ENCODE results near the gene ERG.

The ERG gene

DNA sequence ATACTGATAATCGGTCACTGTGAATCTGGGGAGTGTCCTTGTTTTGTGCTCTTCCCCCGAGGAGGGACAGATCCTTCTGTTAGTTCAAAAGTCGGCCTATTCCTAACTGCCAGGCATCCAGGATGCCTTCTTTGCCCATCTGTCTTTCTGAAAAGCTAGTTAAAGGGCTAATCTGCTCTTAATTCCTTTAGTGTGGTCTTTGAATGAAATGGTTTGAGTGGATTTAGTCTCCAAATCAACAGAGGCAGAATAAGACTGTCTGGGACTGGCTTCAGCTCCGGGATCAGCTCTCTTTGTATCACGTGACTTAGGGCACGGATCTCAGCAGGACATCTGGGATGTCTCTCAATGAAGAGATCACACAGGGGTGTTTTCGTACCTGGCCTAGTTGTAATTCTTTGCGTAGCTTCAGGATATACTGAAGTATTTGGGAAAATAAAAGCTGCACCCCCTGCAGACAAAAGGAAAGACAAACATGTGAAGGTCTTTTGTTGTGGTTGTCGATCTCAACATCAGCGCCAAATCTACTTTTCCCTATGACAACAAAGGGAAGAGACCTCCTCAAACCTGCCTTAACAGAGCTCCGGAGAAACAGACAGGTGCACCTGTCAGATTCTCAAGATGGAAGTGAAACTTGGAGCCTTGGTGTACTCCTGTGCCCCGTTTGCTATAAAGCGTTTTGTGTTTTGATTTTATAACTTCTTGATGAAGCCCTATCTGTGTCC lies 97.9 kb downstream of the ERG start:
- H3K4me3 Mint-ChIP-seq: no peak overlapping the region
- peaks cover 12% of the 10 kb centered on the region for H3K4me1 Mint-ChIP-seq (ENCODE audit: low read depth)
- no peaks in the 10 kb centered on the region for H3K9me3 Mint-ChIP-seq
- H3K27me3 Mint-ChIP-seq: no peaks in the 10 kb centered on the region
- intact Hi-C loops (cut with micrococcal nuclease): loop anchor here (10.0 kb wide), 1 partner anchor 94 kb away; the partner anchor contains the start of gene ERG
- H3K36me3 Mint-ChIP-seq (ENCODE audit: low read depth): no peaks in the 10 kb centered on the region
- H3K27ac Mint-ChIP-seq: no peak overlapping the region

DNA sequence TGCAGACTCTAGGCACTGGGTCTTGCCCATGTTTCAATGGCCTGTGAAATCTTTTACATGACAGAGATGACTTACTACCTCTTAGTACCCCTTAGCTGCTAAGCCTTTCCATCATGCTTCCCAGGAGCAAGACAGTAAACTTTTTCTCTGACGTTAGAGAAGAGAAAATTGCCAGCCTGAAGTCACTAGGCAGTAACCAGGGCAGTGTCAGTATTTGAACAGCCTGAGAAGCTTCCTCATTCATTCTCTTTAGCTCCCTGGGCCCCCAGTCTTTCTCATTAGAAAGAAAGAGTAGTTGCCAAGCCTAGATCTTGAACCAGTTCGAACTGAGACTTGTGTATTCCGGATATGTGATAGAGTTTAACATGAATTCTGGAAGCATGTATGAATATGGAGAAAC lies 99.2 kb downstream of the ERG start:
- intact Hi-C loops (cut with micrococcal nuclease): no loop called here
- H3K27me3 Mint-ChIP-seq: no peaks in the 10 kb centered on the region
- H3K27ac Mint-ChIP-seq: no peak overlapping the region
- H3K4me1 Mint-ChIP-seq (ENCODE audit: low read depth): peaks cover 2% of the 10 kb centered on the region
- no peaks in the 10 kb centered on the region for H3K9me3 Mint-ChIP-seq
- H3K4me3 Mint-ChIP-seq: no peak overlapping the region
- no peaks in the 10 kb centered on the region for H3K36me3 Mint-ChIP-seq (ENCODE audit: low read depth)

DNA sequence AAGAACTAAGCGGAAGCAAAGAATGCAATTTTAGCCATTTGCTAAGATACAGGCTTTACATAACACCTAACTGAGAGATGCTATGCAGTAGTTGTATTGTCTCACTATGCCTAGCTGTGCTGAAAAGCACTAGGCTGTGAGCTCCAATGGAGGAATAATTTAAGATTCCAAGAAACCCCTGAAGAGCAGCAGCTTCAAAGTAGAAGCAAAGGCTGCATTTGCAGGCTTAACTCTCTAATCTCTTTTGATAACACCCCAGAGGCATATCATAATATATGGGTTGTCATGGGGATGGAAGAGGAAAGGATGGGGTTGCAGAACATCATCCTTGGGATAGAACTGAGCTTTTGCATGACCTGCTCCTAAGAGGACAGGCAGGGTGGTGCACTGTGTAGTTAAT lies 102.0 kb downstream of the ERG start:
- H3K27me3 Mint-ChIP-seq: no peaks in the 10 kb centered on the region
- intact Hi-C loops (cut with micrococcal nuclease): no loop called here
- no peak overlapping the region for H3K4me3 Mint-ChIP-seq
- H3K4me1 Mint-ChIP-seq (ENCODE audit: low read depth): no peaks in the 10 kb centered on the region
- H3K9me3 Mint-ChIP-seq: no peaks in the 10 kb centered on the region
- H3K36me3 Mint-ChIP-seq (ENCODE audit: low read depth): no peaks in the 10 kb centered on the region
- H3K27ac Mint-ChIP-seq: no peak overlapping the region

DNA sequence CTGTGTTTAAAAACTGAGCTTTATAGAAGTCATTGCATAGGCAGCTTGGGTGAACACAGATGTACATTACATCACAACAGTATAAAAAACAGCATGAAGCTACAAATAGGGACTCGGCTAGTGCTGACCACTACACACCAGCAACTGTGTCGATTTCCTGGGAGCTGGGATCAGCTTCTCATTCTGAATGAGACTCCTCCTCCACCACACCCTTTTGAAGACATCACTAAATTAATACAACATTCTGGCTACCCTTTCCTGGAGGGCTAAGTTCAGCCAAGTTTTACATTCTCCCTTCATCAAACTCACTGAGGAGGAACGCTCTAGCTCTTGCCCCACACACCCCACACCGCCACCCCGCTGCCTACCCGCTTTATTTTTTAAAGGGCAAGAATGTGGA lies 102.7 kb downstream of the ERG start:
- Mint-ChIP-seq H3K27ac (no peak overlapping the region), H3K36me3 (ENCODE audit: low read depth) (no peaks in the 10 kb centered on the region), H3K27me3 (no peaks in the 10 kb centered on the region), H3K4me1 (ENCODE audit: low read depth) (no peaks in the 10 kb centered on the region), H3K9me3 (no peaks in the 10 kb centered on the region), H3K4me3 (no peak overlapping the region)
- intact Hi-C loops (cut with micrococcal nuclease): no loop called here

DNA sequence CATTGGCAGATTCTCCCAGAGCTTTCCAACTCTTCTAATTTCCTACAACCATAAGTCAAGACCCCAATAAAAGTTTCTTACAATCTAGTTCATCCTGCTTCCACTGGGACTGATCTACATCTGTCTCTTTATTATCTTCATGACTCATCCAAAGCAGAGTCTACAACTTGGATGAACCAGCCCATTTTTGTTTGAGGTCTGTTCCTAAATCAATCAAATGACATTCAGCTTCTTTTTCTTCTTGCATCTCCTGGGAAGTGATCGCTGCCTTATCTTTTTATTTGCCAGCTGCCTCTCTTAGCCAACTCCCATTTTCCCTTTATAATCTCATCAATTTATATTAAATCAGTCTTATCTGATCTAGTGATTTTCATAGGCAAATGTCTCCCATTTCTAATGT lies 105.6 kb downstream of the ERG start:
- Mint-ChIP-seq H3K36me3 (ENCODE audit: low read depth) (no peaks in the 10 kb centered on the region), H3K4me1 (ENCODE audit: low read depth) (peaks cover 9% of the 10 kb centered on the region)
- intact Hi-C loops (cut with micrococcal nuclease): no loop called here

DNA sequence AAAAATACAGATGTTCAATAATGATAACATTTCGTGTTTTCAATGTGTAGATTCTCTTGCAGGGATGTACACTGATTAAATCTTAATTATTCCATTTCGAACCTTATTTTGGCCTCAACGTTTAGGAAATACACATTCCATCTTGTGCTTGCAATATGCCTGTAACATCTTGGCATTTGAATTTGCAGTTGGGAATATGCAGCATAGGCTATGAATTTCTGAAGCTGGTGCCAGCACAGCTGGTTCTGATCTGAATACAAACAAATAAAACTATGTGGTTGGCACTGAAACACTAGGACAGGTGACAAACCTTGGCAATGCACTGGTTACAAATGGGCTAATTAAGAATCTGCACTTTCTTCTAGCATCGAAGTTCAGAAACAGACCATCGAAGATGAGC lies 108.4 kb downstream of the ERG start:
- intact Hi-C loops (cut with micrococcal nuclease): no loop called here

More for the DNA sequence above, 105.6 kb downstream of the ERG start:
- Mint-ChIP-seq H3K9me3 (no peaks in the 10 kb centered on the region), H3K27ac (no peak overlapping the region), H3K4me3 (no peak overlapping the region), H3K27me3 (no peaks in the 10 kb centered on the region)

DNA sequence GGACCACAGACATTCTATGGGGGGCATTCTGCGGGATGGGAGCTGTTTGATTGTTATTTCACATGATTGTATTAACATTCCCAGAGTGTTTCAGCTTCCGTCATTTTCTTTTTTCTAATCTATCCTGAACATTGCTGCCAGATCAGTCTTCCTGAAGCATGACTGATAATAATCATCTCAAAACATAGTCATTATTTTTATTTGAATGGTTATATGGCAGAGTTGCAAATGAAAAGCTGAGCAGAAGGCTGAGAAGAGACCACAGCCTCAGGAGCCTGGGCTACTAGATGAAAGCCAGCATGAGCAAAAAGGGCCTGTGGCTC lies 109.0 kb downstream of the ERG start:
- Mint-ChIP-seq H3K4me3 (no peak overlapping the region), H3K4me1 (ENCODE audit: low read depth) (peaks cover 21% of the 10 kb centered on the region), H3K27me3 (no peaks in the 10 kb centered on the region), H3K36me3 (ENCODE audit: low read depth) (no peaks in the 10 kb centered on the region), H3K27ac (no peak overlapping the region), H3K9me3 (no peaks in the 10 kb centered on the region)
- intact Hi-C loops (cut with micrococcal nuclease): no loop called here

More for the DNA sequence above, 108.4 kb downstream of the ERG start:
- Mint-ChIP-seq H3K4me1 (ENCODE audit: low read depth) (peaks cover 20% of the 10 kb centered on the region), H3K4me3 (no peak overlapping the region), H3K9me3 (no peaks in the 10 kb centered on the region), H3K27me3 (no peaks in the 10 kb centered on the region), H3K36me3 (ENCODE audit: low read depth) (no peaks in the 10 kb centered on the region), H3K27ac (no peak overlapping the region)

DNA sequence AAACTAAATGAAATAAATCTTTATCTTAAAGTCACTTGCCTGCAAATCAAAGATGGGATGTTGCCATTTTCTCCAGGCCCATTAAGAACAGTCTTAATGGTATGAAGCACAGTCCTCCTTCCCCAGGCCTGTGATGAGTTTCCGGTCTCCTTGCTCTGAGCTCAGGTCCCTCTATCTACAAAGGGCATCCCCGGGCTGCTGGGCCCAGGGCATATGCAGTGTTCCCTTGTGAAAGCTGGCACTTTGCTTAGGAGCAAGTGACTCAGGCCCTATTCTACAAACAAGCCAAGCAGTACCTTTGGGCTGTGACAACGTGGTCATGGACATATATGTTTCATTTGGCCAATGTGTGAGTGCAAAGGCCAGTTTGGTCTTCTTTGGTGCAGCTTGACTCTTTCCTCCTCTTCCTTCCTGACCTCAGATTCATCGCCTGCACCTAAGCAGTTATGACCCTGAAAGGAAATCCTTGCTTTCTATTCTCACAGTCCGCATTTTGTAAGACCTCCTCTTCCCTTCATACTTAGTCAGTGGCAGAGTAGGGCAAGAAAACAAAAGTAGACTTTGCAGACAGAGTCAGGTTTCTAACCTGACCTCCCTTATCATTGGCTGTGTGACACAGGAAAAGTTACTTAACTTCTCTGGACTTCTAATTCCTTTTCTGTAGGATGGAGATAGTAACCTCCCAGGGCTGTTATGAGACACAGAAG lies 109.5 kb downstream of the ERG start:
- no peaks in the 10 kb centered on the region for H3K9me3 Mint-ChIP-seq
- H3K27me3 Mint-ChIP-seq: no peaks in the 10 kb centered on the region
- intact Hi-C loops (cut with micrococcal nuclease): no loop called here
- H3K4me3 Mint-ChIP-seq: no peak overlapping the region
- H3K4me1 Mint-ChIP-seq (ENCODE audit: low read depth): peaks cover 27% of the 10 kb centered on the region
- no peak overlapping the region for H3K27ac Mint-ChIP-seq
- H3K36me3 Mint-ChIP-seq (ENCODE audit: low read depth): no peaks in the 10 kb centered on the region

DNA sequence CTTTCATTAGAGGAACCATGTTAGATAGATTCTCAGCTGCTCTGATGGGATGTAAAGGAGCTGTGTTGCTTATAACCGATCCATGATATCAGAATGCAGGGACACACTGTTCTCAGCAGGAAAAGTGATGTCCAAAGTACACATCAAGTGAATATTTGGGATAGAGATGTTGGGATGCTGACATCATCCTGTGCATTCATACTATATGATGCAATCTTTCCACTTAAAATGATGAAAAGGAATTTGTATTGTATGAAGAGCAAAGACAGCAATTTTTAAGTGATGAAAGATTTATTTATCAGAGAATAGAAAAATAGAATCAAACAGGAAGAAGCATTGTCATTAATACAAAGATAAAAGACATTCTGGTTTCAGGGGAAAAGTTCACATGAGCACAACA lies 110.1 kb downstream of the ERG start:
- Mint-ChIP-seq H3K4me3 (no peak overlapping the region), H3K27ac (no peak overlapping the region), H3K36me3 (ENCODE audit: low read depth) (no peaks in the 10 kb centered on the region), H3K27me3 (peaks cover 1% of the 10 kb centered on the region), H3K4me1 (ENCODE audit: low read depth) (peaks cover 32% of the 10 kb centered on the region), H3K9me3 (no peaks in the 10 kb centered on the region)
- intact Hi-C loops (cut with micrococcal nuclease): no loop called here

DNA sequence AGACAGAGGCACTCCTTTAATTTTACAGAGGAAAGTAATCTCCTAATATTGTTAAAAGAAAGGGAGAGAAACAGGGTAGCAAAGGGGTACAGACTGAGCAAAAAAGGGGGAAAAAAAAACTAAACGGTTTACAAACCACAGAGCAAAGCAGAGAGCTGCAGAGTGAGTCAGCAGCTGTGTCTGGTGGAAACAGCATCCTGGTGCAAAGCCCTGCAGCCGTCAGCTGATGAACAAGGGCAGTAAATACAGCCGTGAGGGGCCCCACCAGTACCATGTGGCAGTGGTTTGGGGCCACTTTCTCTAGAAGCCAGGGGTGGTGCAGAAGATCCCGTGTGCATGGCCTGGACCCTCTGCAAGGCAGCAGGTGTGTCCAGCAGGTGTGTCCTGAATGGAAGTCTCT lies 111.3 kb downstream of the ERG start:
- Mint-ChIP-seq H3K36me3 (ENCODE audit: low read depth) (no peaks in the 10 kb centered on the region), H3K27ac (no peak overlapping the region), H3K27me3 (peaks cover 2% of the 10 kb centered on the region), H3K9me3 (no peaks in the 10 kb centered on the region), H3K4me3 (no peak overlapping the region), H3K4me1 (ENCODE audit: low read depth) (peaks cover 42% of the 10 kb centered on the region)
- intact Hi-C loops (cut with micrococcal nuclease): no loop called here

DNA sequence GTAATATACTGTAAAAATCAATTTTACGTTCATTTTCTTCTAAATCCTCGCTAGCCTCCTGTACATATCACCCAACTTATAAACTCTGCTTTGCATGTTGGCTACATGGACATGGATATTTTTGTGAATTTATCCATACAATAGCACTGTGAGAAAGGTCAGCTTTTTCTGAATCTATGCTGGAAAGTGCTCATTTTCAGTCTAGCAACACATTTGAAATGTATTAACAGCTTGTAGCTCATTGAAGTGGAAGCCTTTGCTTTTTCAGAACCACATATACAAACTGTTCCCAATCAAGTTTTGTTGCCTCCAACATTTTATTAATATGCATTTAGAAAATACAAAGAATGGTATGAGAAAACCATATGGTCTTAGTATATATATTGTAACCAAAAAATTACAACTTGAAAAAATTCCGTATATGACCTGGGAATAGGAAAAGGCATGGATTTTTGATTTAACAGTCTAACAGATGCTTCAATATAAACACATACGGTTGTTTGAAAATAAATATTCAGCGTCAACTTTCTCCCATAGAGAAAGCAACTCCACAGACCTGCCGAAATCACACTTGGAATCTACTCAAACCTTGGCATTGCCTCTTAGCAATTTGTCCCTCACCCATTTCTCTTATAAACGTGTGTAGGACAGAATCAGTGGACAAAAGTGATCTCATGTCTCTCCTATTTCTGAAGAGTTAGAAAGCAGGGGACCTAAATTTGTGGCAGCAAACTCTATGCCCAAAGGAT lies 112.7 kb downstream of the ERG start:
- H3K9me3 Mint-ChIP-seq: no peaks in the 10 kb centered on the region
- H3K4me1 Mint-ChIP-seq (ENCODE audit: low read depth): peaks cover 42% of the 10 kb centered on the region
- H3K27me3 Mint-ChIP-seq: peaks cover 2% of the 10 kb centered on the region
- intact Hi-C loops (cut with micrococcal nuclease): no loop called here
- H3K36me3 Mint-ChIP-seq (ENCODE audit: low read depth): no peaks in the 10 kb centered on the region
- no peak overlapping the region for H3K4me3 Mint-ChIP-seq
- H3K27ac Mint-ChIP-seq: no peak overlapping the region

DNA sequence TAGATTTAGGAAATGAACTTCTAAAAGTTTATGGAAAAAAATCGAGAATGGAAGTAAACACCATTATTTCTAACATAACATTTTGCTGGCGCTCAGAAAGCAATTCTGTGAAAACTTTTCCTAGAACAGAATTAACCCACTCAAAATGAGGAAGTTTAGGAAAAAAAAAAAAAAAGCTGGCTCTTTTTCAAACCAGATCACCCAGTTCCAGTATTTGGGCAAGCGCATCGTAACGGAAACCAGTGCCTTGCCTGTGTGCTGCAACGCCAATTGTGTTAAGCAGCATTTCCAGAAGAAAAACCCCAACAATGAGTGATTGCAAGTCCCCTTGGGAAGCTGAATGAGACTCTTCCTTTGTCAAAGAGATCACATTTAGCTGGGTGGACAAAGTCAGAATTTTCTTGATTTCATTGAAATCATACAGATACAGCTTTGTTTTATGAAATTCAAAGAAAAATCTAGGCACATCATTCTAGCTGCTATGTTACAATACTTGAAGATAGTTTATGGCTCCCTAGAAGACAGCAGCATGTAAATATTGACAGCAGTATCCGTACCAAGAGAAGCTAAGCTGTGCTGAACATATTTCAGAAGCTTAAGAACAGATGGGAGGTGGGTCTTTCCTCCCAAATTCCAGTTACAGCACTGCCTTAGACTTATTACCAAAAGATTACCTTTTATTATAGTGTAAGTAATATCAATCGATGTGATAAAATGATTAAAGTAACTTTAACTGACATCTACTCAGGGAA lies 113.4 kb downstream of the ERG start:
- H3K4me3 Mint-ChIP-seq: peak overlapping the region; percentile 51
- peaks cover 48% of the 10 kb centered on the region for H3K4me1 Mint-ChIP-seq (ENCODE audit: low read depth)
- no peaks in the 10 kb centered on the region for H3K36me3 Mint-ChIP-seq (ENCODE audit: low read depth)
- H3K9me3 Mint-ChIP-seq: no peaks in the 10 kb centered on the region
- H3K27ac Mint-ChIP-seq: peak overlapping the region; percentile 80
- peaks cover 2% of the 10 kb centered on the region for H3K27me3 Mint-ChIP-seq
- intact Hi-C loops (cut with micrococcal nuclease): no loop called here

DNA sequence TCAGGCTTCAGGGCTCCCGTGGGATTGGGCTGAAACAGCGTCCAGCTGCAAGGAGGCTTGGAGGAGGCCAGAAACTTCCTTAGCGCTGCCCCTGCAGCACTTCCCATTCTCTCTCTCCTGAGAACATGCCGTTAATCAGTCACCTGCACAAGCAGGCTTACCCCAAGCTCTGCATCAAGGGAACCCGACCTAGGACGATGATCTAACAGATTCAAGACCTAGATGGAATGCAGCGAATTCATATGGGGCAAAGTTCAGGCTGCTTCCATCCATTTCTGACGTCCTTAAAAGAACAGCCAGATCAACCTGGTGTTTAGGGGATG lies 114.1 kb downstream of the ERG start:
- intact Hi-C loops (cut with micrococcal nuclease): no loop called here
- Mint-ChIP-seq H3K27me3 (peaks cover 2% of the 10 kb centered on the region), H3K36me3 (ENCODE audit: low read depth) (no peaks in the 10 kb centered on the region), H3K4me3 (peak overlapping the region; percentile 51), H3K4me1 (ENCODE audit: low read depth) (peaks cover 48% of the 10 kb centered on the region), H3K9me3 (no peaks in the 10 kb centered on the region), H3K27ac (peak overlapping the region; percentile 80)
